ENCODE results near the gene NPC1L1.

NPC1L1 gene

DNA sequence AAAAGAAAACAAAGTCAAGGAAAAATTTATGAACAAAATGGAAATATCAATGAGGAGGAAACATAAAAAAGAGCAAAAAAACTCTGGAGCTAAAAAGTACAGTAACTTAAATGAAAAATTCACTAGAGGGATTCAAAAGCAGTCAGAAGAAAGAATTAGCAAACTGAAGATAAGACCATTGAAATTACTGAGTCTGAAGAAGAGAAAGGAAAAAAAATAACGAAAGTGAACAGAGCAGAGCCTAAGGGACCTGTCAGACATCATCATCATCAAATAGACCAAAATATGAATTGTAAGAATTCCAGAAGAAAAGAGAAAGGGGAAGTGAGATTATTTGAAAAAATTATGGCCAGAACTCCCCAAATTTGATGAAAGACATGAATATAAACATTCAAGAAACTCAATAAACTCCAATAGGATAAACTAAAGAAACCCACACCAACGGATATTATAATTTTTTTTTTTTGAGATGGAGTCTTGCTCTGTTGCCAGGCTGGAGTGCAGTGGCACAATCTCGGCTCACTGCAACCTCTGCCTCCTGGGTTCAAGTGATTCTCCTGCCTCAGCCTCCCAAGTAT lies 16.2 kb downstream of the NPC1L1 start:
- TF ChIP-seq, protein P1, sequence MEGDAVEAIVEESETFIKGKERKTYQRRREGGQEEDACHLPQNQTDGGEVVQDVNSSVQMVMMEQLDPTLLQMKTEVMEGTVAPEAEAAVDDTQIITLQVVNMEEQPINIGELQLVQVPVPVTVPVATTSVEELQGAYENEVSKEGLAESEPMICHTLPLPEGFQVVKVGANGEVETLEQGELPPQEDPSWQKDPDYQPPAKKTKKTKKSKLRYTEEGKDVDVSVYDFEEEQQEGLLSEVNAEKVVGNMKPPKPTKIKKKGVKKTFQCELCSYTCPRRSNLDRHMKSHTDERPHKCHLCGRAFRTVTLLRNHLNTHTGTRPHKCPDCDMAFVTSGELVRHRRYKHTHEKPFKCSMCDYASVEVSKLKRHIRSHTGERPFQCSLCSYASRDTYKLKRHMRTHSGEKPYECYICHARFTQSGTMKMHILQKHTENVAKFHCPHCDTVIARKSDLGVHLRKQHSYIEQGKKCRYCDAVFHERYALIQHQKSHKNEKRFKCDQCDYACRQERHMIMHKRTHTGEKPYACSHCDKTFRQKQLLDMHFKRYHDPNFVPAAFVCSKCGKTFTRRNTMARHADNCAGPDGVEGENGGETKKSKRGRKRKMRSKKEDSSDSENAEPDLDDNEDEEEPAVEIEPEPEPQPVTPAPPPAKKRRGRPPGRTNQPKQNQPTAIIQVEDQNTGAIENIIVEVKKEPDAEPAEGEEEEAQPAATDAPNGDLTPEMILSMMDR (conservative IDR thresholded peaks at IDR 0.05; ENCODE audit: low read depth, low read length), result no peak
- no peak overlapping the region for H3K4me2 ChIP-seq
- no peaks in the 10 kb centered on the region for H3K27me3 ChIP-seq (ENCODE audit: insufficient read depth, low read depth)
- H3K4me1 ChIP-seq (ENCODE audit: low read depth, poor library complexity, severe bottlenecking), result no peaks in the 10 kb centered on the region
- H3K4me3 ChIP-seq (IDR thresholded peaks at IDR 0.05; ENCODE audit: insufficient read depth, low read depth, low read length), result no peak overlapping the region
- H3K79me2 ChIP-seq (ENCODE audit: insufficient read depth, low read depth), result no peaks in the 10 kb centered on the region
- H2AFZ ChIP-seq (ENCODE audit: low read depth), result no peak overlapping the region
- H3K27ac ChIP-seq, result no peak overlapping the region
- no peak overlapping the region for H3K9ac ChIP-seq
- no peaks in the 10 kb centered on the region for H3K36me3 ChIP-seq (ENCODE audit: insufficient read depth)
- H4K20me1 ChIP-seq (ENCODE audit: insufficient read depth), result no peaks in the 10 kb centered on the region

DNA sequence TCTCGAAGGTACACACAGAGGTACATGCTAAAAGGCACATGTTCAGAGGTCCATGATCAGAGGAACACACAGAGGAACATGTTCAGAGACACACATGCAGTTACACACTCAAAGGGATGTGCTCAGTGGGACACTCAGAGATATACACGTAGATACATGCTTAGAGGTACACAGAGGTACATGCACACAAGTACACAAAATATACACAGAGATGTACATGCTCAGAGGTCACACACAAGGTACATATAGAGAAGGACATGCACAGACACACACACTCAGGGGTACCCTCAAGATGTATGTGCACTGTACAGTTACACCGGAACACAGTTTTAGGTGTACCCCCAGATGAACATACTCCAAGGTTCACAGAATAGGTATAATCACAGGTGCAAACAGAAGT lies 18.8 kb downstream of the NPC1L1 start:
- no peaks in the 10 kb centered on the region for H3K36me3 ChIP-seq (ENCODE audit: insufficient read depth)
- H3K4me2 ChIP-seq, result no peak overlapping the region
- no peak overlapping the region for H3K4me3 ChIP-seq (IDR thresholded peaks at IDR 0.05; ENCODE audit: insufficient read depth, low read depth, low read length)
- TF ChIP-seq, protein P1 (conservative IDR thresholded peaks at IDR 0.05; ENCODE audit: low read depth, low read length), result no peak
- H4K20me1 ChIP-seq (ENCODE audit: insufficient read depth), result no peaks in the 10 kb centered on the region
- no peak overlapping the region for H3K27ac ChIP-seq
- H3K4me1 ChIP-seq (ENCODE audit: low read depth, poor library complexity, severe bottlenecking), result no peaks in the 10 kb centered on the region
- H3K9ac ChIP-seq, result no peak overlapping the region
- no peaks in the 10 kb centered on the region for H3K27me3 ChIP-seq (ENCODE audit: insufficient read depth, low read depth)
- H2AFZ ChIP-seq (ENCODE audit: low read depth), result no peak overlapping the region
- H3K79me2 ChIP-seq (ENCODE audit: insufficient read depth, low read depth), result no peaks in the 10 kb centered on the region

DNA sequence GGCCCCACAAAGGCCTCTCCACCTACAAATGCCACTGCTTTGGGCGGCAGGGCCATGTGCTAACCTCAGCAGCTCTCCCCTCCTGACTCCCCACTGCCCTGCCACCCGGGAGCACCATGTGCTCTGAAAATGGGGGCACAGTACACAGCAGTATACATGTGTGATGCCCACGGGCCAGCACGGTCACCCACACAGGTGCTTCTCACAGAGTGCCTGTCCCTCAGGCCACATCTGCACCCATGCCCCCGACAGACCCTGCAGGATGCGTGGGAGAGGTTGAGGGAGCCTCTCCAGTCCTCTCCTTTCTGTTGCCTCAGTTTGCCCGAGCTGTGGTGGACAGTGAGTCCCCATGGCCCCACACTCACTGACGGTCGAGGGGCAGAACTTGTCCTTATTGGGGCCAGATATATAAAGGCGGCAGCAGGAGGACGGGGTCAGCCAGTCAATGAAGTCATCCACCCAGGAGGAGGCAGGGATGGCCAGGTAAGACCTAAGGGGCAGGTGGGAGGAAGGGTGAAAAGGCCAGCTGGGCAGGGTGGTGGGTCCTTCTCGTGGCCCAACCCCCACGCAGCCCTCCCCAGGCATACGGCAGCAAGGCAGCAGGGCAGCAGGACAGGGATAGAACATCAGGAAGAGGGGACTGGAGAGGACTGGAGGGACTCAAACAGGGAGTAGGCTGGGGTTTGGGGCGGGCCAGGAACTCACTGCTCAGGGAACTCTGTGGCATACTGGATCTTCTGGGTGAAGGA lies 19.6 kb downstream of the NPC1L1 start:
- no peaks in the 10 kb centered on the region for H4K20me1 ChIP-seq (ENCODE audit: insufficient read depth)
- H3K4me1 ChIP-seq (ENCODE audit: low read depth, poor library complexity, severe bottlenecking), result no peaks in the 10 kb centered on the region
- H3K36me3 ChIP-seq (ENCODE audit: insufficient read depth), result no peaks in the 10 kb centered on the region
- TF ChIP-seq, protein P1 (conservative IDR thresholded peaks at IDR 0.05; ENCODE audit: low read depth, low read length), result no peak
- no peaks in the 10 kb centered on the region for H3K27me3 ChIP-seq (ENCODE audit: insufficient read depth, low read depth)
- no peak overlapping the region for H3K4me2 ChIP-seq
- no peak overlapping the region for H3K27ac ChIP-seq
- H3K79me2 ChIP-seq (ENCODE audit: insufficient read depth, low read depth), result no peaks in the 10 kb centered on the region
- H2AFZ ChIP-seq (ENCODE audit: low read depth), result no peak overlapping the region
- no peak overlapping the region for H3K9ac ChIP-seq
- no peak overlapping the region for H3K4me3 ChIP-seq (IDR thresholded peaks at IDR 0.05; ENCODE audit: insufficient read depth, low read depth, low read length)

DNA sequence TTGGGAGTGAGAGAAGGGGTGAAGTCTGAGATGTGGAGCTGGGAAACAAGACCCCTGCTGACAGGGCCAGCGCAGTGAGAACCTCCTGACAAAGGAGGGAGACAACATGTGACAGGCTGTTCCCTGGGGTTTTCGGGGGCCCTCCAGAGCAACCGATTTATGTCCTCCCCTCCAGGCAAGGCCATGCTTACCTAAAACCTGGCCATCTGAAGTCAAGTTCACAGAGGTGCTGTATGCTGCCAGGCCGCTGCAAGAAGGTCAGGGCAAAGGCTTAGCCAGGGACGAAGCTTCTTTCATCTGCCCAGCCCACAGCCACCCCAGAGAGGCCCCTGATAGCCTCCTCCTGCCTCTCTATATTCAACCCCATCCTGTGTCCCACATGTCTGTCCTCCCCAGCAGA lies 20.6 kb downstream of the NPC1L1 start:
- Histone ChIP-seq H3K27ac (no peak overlapping the region), H3K36me3 (ENCODE audit: insufficient read depth) (no peaks in the 10 kb centered on the region), H2AFZ (ENCODE audit: low read depth) (no peak overlapping the region), H3K4me2 (no peak overlapping the region), H4K20me1 (ENCODE audit: insufficient read depth) (no peaks in the 10 kb centered on the region), H3K4me3 (IDR thresholded peaks at IDR 0.05; ENCODE audit: insufficient read depth, low read depth, low read length) (no peak overlapping the region), H3K27me3 (ENCODE audit: insufficient read depth, low read depth) (no peaks in the 10 kb centered on the region), H3K79me2 (ENCODE audit: insufficient read depth, low read depth) (no peaks in the 10 kb centered on the region), H3K9ac (no peak overlapping the region), H3K4me1 (ENCODE audit: low read depth, poor library complexity, severe bottlenecking) (no peaks in the 10 kb centered on the region)
- TF ChIP-seq, protein P1 (conservative IDR thresholded peaks at IDR 0.05; ENCODE audit: low read depth, low read length), result no peak
